ENCODE measurements around the gene ZBTB12.

GRCh38 chr6:31911826-31912585, 10.1 kb upstream of the ZBTB12 start:
- TF ChIP-seq EZH2 (IDR thresholded peaks at IDR 0.05) = no peak
- TF ChIP-seq POLR2AphosphoS5 (IDR thresholded peaks at IDR 0.05; ENCODE audit: borderline replicate concordance, low read depth, low read length) = no peak

Data from SK-N-MC (cell line).